ENCODE results near the gene GPC6. TPM values are rescaled to one million over a fixed set of nuclear protein-coding genes. Genes with fewer than 3 reads are reported as not detected.

Gene GPC6
- total RNA-seq, 4 donors from 2014 or later = 2.7 to 5.7 (median 4.4) TPM

- H3K27ac ChIP-seq = no peak overlapping the region
- TF ChIP-seq CTCF (IDR thresholded peaks at IDR 0.05) (no peak), EP300 (IDR thresholded peaks at IDR 0.05) (no peak), POLR2AphosphoS5 (IDR thresholded peaks at IDR 0.05) (no peak)
- DNase-seq (ENCODE audit: low spot score in 2 of 2) = no peak
- no peak overlapping the region for H3K4me3 ChIP-seq
- H3K27me3 ChIP-seq = no peaks in the 10 kb centered on the region
- no peaks in the 10 kb centered on the region for H3K36me3 ChIP-seq
- H3K4me1 ChIP-seq = no peaks in the 10 kb centered on the region
- H3K9me3 ChIP-seq = no peaks in the 10 kb centered on the region
- 86% methylated on average over 4 of the region's 4 CpGs for WGBS
These were observed 133.4 kb downstream of the GPC6 start for GRCh38 chr13:93360021-93360420.

GRCh38 chr13:93361703-93362102, 135.1 kb downstream of the GPC6 start:
- Histone ChIP-seq H3K4me1 (no peaks in the 10 kb centered on the region), H3K9me3 (no peaks in the 10 kb centered on the region), H3K27ac (no peak overlapping the region), H3K4me3 (no peak overlapping the region), H3K27me3 (no peaks in the 10 kb centered on the region), H3K36me3 (no peaks in the 10 kb centered on the region)
- 29% methylated on average over 3 of the region's 3 CpGs for WGBS
- TF ChIP-seq POLR2A (IDR thresholded peaks at IDR 0.05) (no peak), POLR2AphosphoS5 (IDR thresholded peaks at IDR 0.05) (no peak), EP300 (IDR thresholded peaks at IDR 0.05) (no peak), CTCF (IDR thresholded peaks at IDR 0.05) (no peak)
- DNase-seq (ENCODE audit: low spot score in 2 of 2) = no peak

GRCh38 chr13:93364166-93364565, 137.6 kb downstream of the GPC6 start:
- Histone ChIP-seq H3K36me3 (no peaks in the 10 kb centered on the region), H3K4me1 (no peaks in the 10 kb centered on the region), H3K4me3 (no peak overlapping the region), H3K9me3 (no peaks in the 10 kb centered on the region), H3K27ac (no peak overlapping the region), H3K27me3 (no peaks in the 10 kb centered on the region)
- DNase-seq (ENCODE audit: low spot score in 2 of 2) = no peak
- TF ChIP-seq CTCF (IDR thresholded peaks at IDR 0.05) (no peak), POLR2AphosphoS5 (IDR thresholded peaks at IDR 0.05) (no peak), EP300 (IDR thresholded peaks at IDR 0.05) (no peak), POLR2A (IDR thresholded peaks at IDR 0.05) (no peak)
- 84% methylated on average over 5 of the region's 5 CpGs for WGBS

GRCh38 chr13:93368296-93368695, 141.7 kb downstream of the GPC6 start:
- Histone ChIP-seq H3K4me1 (no peaks in the 10 kb centered on the region), H3K27me3 (no peaks in the 10 kb centered on the region), H3K9me3 (no peaks in the 10 kb centered on the region), H3K27ac (no peak overlapping the region), H3K36me3 (no peaks in the 10 kb centered on the region), H3K4me3 (no peak overlapping the region)
- no peak for DNase-seq (ENCODE audit: low spot score in 2 of 2)
- WGBS = 100% methylated on average over 1 of the region's 1 CpG
- no peak for TF ChIP-seq POLR2A (IDR thresholded peaks at IDR 0.05)
- no peak for TF ChIP-seq EP300 (IDR thresholded peaks at IDR 0.05)
- no peak for TF ChIP-seq POLR2AphosphoS5 (IDR thresholded peaks at IDR 0.05)
- TF ChIP-seq CTCF (IDR thresholded peaks at IDR 0.05) = no peak

- TF ChIP-seq POLR2AphosphoS5 (IDR thresholded peaks at IDR 0.05) = no peak
- no peaks in the 10 kb centered on the region for H3K36me3 ChIP-seq
- no peak for DNase-seq (ENCODE audit: low spot score in 2 of 2)
- H3K9me3 ChIP-seq = no peaks in the 10 kb centered on the region
- H3K4me3 ChIP-seq = no peak overlapping the region
- H3K4me1 ChIP-seq = no peaks in the 10 kb centered on the region
- no peaks in the 10 kb centered on the region for H3K27me3 ChIP-seq
- no peak overlapping the region for H3K27ac ChIP-seq
These were observed 142.1 kb downstream of the GPC6 start for GRCh38 chr13:93368718-93369117.

GRCh38 chr13:93372856-93373255, 146.2 kb downstream of the GPC6 start:
- H3K9me3 ChIP-seq = no peaks in the 10 kb centered on the region
- no peak for TF ChIP-seq CTCF (IDR thresholded peaks at IDR 0.05)
- TF ChIP-seq POLR2AphosphoS5 (IDR thresholded peaks at IDR 0.05) = no peak
- no peak for TF ChIP-seq POLR2A (IDR thresholded peaks at IDR 0.05)
- no peak for TF ChIP-seq EP300 (IDR thresholded peaks at IDR 0.05)

More at GRCh38 chr13:93372856-93373255, 146.2 kb downstream of the GPC6 start:
- no peak for DNase-seq (ENCODE audit: low spot score in 2 of 2)
- no peaks in the 10 kb centered on the region for H3K36me3 ChIP-seq
- no peak overlapping the region for H3K27ac ChIP-seq
- no peaks in the 10 kb centered on the region for H3K4me1 ChIP-seq
- no peak overlapping the region for H3K4me3 ChIP-seq
- WGBS = 68% methylated on average over 3 of the region's 3 CpGs
- H3K27me3 ChIP-seq = no peaks in the 10 kb centered on the region

Data from suprapubic skin (tissue), 4 donors.